ENCODE measurements around the gene CHD1.

DNA sequence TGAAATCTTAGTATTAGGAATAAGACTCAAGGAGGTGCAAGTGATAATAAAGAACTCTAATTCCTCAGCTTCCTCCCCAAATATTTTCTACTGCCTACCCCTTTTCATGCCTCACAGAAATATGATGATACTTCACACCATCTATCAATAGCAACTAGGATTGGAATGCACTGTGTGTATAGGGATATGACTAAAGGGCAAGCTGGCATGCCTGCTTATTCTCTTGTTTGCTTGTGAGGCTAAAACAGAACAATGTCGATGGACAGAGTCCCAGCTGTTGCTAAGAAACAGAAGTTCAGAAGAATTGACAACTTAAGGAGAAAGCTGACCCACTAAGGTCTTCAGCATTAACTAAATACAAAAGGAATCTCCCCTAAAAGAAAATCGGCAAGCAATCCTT, 9.7 kb upstream of the CHD1 start:
- TF ChIP-seq, protein P1, sequence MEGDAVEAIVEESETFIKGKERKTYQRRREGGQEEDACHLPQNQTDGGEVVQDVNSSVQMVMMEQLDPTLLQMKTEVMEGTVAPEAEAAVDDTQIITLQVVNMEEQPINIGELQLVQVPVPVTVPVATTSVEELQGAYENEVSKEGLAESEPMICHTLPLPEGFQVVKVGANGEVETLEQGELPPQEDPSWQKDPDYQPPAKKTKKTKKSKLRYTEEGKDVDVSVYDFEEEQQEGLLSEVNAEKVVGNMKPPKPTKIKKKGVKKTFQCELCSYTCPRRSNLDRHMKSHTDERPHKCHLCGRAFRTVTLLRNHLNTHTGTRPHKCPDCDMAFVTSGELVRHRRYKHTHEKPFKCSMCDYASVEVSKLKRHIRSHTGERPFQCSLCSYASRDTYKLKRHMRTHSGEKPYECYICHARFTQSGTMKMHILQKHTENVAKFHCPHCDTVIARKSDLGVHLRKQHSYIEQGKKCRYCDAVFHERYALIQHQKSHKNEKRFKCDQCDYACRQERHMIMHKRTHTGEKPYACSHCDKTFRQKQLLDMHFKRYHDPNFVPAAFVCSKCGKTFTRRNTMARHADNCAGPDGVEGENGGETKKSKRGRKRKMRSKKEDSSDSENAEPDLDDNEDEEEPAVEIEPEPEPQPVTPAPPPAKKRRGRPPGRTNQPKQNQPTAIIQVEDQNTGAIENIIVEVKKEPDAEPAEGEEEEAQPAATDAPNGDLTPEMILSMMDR (conservative IDR thresholded peaks at IDR 0.05 in 1 of 2, IDR thresholded peaks at IDR 0.05 in 1 of 2; ENCODE audit: low read depth in 1 of 2, low read length in 2 of 2), result no peak
- TF ChIP-seq EZH2 (IDR thresholded peaks at IDR 0.05; ENCODE audit: low read length, missing control alignments), result no peak
